DND-41 (cell line): Measurements from ENCODE around the gene MT1G.

ENCODE experiments used
- CTCF ChIP-seq: IDR thresholded peaks from 2 replicates; pipeline ENCODE4 v1.5.1; 2012; ENCODE audit warnings: borderline replicate concordance, low read length, moderate library complexity, mild to moderate bottlenecking; ENCODE audit not compliant: poor library complexity, severe bottlenecking; ENCODE audit errors: extremely low read depth
- EZH2 ChIP-seq: IDR thresholded peaks from 3 replicates; pipeline ENCODE4 v1.6.1; 2012; ENCODE audit warnings: borderline replicate concordance, low read depth, mild to moderate bottlenecking, moderate library complexity, low read length, inconsistent platforms; ENCODE audit not compliant: severe bottlenecking

DNA sequence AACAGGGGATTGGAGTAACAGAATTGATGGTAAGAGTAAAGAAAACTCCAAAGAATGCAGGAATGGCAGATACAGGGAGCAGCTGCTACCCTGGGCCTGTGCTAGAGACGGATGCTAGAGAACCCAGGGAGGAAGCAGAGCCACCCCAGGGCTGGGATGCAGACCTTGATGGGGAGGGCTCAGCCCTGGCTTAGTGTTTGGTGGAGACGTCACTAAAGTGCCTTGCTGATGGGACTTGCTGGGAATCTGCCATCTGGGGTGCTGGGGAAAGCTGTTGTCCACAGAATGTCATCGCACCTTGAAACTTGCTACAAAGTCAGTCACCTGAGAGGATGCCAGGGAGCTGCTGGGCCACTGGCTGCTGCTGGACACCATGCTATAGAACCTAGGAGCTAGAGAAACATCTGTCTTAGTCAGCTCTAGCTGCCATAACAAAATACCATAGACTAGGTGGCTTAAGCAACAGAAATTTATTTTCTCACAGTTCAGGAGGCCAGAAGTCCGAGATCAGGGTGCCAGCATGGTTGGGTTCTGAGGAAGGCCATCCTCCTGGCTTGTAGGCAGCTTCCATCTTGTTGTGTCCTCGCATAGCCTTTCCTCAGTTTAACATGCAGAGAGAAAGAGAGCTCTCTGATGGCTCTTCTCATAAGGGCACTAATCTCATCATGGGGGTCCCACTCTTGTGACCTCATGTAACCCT, 29.7 kb upstream of the MT1G start:
- TF ChIP-seq CTCF = no peak
- TF ChIP-seq EZH2 = no peak
